Stimulated activated naive CD4-positive, alpha-beta T cell (primary cell): ENCODE data around the gene MGAT1.
"Not testable (repeated sequence)": the region's sequence is repeated elsewhere in the genome, so short reads cannot be mapped to it uniquely, and the experiment has no call there.

Experiments used
- DNase-seq, 6 experiments: peaks; one replicate each; lab custom pipeline; 2025; lab: John Stamatoyannopoulos, UW

Gene MGAT1

GRCh38 chr5:180785121-180785781 is 17.4 kb downstream of the MGAT1 start:
- no peak for DNase-seq

- peak; percentile 41 to 75 (median 62) for DNase-seq
These were observed 18.0 kb downstream of the MGAT1 start for GRCh38 chr5:180784497-180785097.

- no peak for DNase-seq
These were observed 19.1 kb downstream of the MGAT1 start for GRCh38 chr5:180783340-180784052.

GRCh38 chr5:180782748-180783147 is 19.9 kb downstream of the MGAT1 start:
- DNase-seq, result no peak

GRCh38 chr5:180781900-180782326 is 20.7 kb downstream of the MGAT1 start:
- DNase-seq, result not testable (repeated sequence)

- DNase-seq, result no peak
These were observed 22.5 kb downstream of the MGAT1 start for GRCh38 chr5:180779985-180780610.

GRCh38 chr5:180777475-180777874 is 25.1 kb downstream of the MGAT1 start:
- DNase-seq, result no peak

GRCh38 chr5:180776376-180776775 is 26.2 kb downstream of the MGAT1 start:
- no peak for DNase-seq

- no peak for DNase-seq
These were observed 27.0 kb downstream of the MGAT1 start for GRCh38 chr5:180775624-180776023.

GRCh38 chr5:180771839-180772238 is 30.8 kb downstream of the MGAT1 start:
- DNase-seq, result no peak

- no peak for DNase-seq
These were observed 32.8 kb downstream of the MGAT1 start for GRCh38 chr5:180769821-180770220.

- DNase-seq, result no peak
These were observed 47.0 kb downstream of the MGAT1 start for GRCh38 chr5:180755601-180756000.

GRCh38 chr5:180744253-180744652 is 58.4 kb downstream of the MGAT1 start:
- DNase-seq, result no peak

- DNase-seq, result no peak
These were observed 59.9 kb downstream of the MGAT1 start for GRCh38 chr5:180742727-180743126.

- not testable (repeated sequence) for DNase-seq
These were observed 61.7 kb downstream of the MGAT1 start for GRCh38 chr5:180740953-180741352.

GRCh38 chr5:180739958-180740357 is 62.6 kb downstream of the MGAT1 start, which contains the start of gene OR2Y1:
Gene OR2Y1 (minus strand): TSS chr5:180740058. CDS start chr5:180740058, 0 bp downstream.
- no peak for DNase-seq

GRCh38 chr5:180739271-180739670 is 63.3 kb downstream of the MGAT1 start:
- DNase-seq, result no peak

GRCh38 chr5:180736536-180736935 is 66.1 kb downstream of the MGAT1 start:
- no peak for DNase-seq
